H1 (cell line): ENCODE measurements around the gene ADD1. TPM values are rescaled to one million over a fixed set of nuclear protein-coding genes. Genes with fewer than 3 reads are reported as not detected.

ENCODE experiments used
- CTCF ChIA-PET: fragments of 300-600 bp; sonication (Branson Sonifier 250); formaldehyde crosslinking; loops from one replicate; lab custom pipeline; 2021; ENCODE audit not compliant: partially characterized antibody; lab: Charles Lee
- POLR2A ChIA-PET: fragments of 300-600 bp; sonication (Branson Sonifier 250); formaldehyde crosslinking; loops from one replicate; lab custom pipeline; 2021; ENCODE audit warnings: inconsistent platforms; ENCODE audit not compliant: partially characterized antibody; lab: Charles Lee
- DNase-seq, 2 experiments: peaks; one replicate each; pipeline versions ENCODE4 v3.0.0 to v3.0.0-alpha.2; 2010 to 2022; ENCODE audit warnings: low spot score in 2 of 2, low read depth in 1 of 2, mixed read lengths in 1 of 2
- FAIRE-seq: peaks from 2 replicates; lab custom pipeline; 2011; peaks lifted over from hg19 to GRCh38; lab: Jason Lieb, UNC
- H2AFZ ChIP-seq: 2 replicates; pipeline ENCODE4 v1.8.1; 2012; ENCODE audit warnings: low read length, inconsistent platforms
- H2AK5ac ChIP-seq: 2 replicates; pipeline ENCODE4 v1.6.1; 2013; ENCODE audit warnings: low read depth, low read length
- H2BK120ac ChIP-seq: replicated peaks from 2 replicates; pipeline ENCODE3; 2013; ENCODE audit warnings: low read depth, low read length, inconsistent platforms
- H2BK12ac ChIP-seq: 2 replicates; pipeline ENCODE4 v1.6.1; 2013; ENCODE audit warnings: low read depth, low read length
- H2BK15ac ChIP-seq: 2 replicates; pipeline ENCODE4 v1.6.1; 2013; ENCODE audit warnings: low read length
- H2BK20ac ChIP-seq: 2 replicates; pipeline ENCODE4 v1.6.1; 2013; ENCODE audit warnings: low read length
- H2BK5ac ChIP-seq: 2 replicates; pipeline ENCODE4 v1.6.1; 2013; ENCODE audit warnings: low read depth, low read length
- H3K14ac ChIP-seq: 2 replicates; pipeline ENCODE4 v1.6.1; 2013; ENCODE audit warnings: inconsistent platforms; ENCODE audit not compliant: insufficient read length
- H3K18ac ChIP-seq: 2 replicates; pipeline ENCODE4 v1.6.1; 2013; ENCODE audit warnings: low read length; ENCODE audit errors: extremely low read depth
- H3K23ac ChIP-seq: 2 replicates; pipeline ENCODE4 v1.6.1; 2013; ENCODE audit warnings: inconsistent platforms; ENCODE audit not compliant: insufficient read length
- H3K23me2 ChIP-seq: 2 replicates; pipeline ENCODE4 v1.6.1; 2013; ENCODE audit warnings: low read depth, low read length
- H3K27ac ChIP-seq: 2 replicates; pipeline ENCODE4 v1.6.1; 2011; ENCODE audit warnings: low read depth, low read length, inconsistent platforms
- H3K27me3 ChIP-seq, 4 experiments: replicated peaks in 1 of 4; 1 replicate in 1 of 4; 2 replicates in 3 of 4; pipeline versions ENCODE4 v1.6.1 to v1.8.1; 2011 to 2013; ENCODE audit warnings: low read length in 3 of 4, mild to moderate bottlenecking in 3 of 4, inconsistent platforms in 2 of 4, mixed read lengths in 2 of 4, moderate library complexity in 1 of 4; ENCODE audit not compliant: control insufficient read depth in 3 of 4, insufficient read depth in 3 of 4; ENCODE audit errors: extremely low read depth in 1 of 4
- H3K36me3 ChIP-seq, 4 experiments: 2 replicates each; pipeline versions ENCODE4 v1.6.1 to v1.8.1; 2011 to 2013; ENCODE audit warnings: mild to moderate bottlenecking in 4 of 4, low read length in 3 of 4, moderate library complexity in 2 of 4, control low read depth in 1 of 4, inconsistent platforms in 1 of 4; ENCODE audit not compliant: insufficient read depth in 4 of 4, control insufficient read depth in 2 of 4
- H3K4ac ChIP-seq: replicated peaks from 2 replicates; pipeline ENCODE3; 2013; ENCODE audit warnings: low read length, low read depth, mixed read lengths, inconsistent platforms; ENCODE audit not compliant: insufficient read length
- H3K4me1 ChIP-seq, 4 experiments: replicated peaks in 1 of 4; 1 replicate in 1 of 4; 2 replicates in 3 of 4; pipeline versions ENCODE4 v1.6.1 to v1.8.1; 2011 to 2013; ENCODE audit warnings: low read length in 3 of 4, inconsistent platforms in 2 of 4, mixed read lengths in 1 of 4; ENCODE audit not compliant: insufficient read depth in 4 of 4, control insufficient read depth in 3 of 4
- H3K4me2 ChIP-seq, 2 experiments: 2 replicates each; pipeline versions ENCODE4 v1.6.1 to v1.8.1; 2011 to 2013; ENCODE audit warnings: low read depth in 2 of 2, low read length in 2 of 2, control low read depth in 1 of 2, inconsistent platforms in 1 of 2, mild to moderate bottlenecking in 1 of 2; ENCODE audit not compliant: insufficient read depth in 1 of 2
- H3K4me3 ChIP-seq, 4 experiments: fragments of 200-600, 300-600 bp in 1 of 4; sonication (generic), shearing (Covaris generic), sonication (Bioruptor Twin) in 1 of 4; 2 replicates each; pipeline versions ENCODE4 v1.5.1 to v1.8.1; 2011 to 2016; ENCODE audit warnings: low read length in 4 of 4, low read depth in 3 of 4, control low read depth in 2 of 4, inconsistent platforms in 2 of 4, mild to moderate bottlenecking in 2 of 4, mixed read lengths in 1 of 4, moderate library complexity in 1 of 4; ENCODE audit not compliant: insufficient read depth in 2 of 4; ENCODE audit errors: extremely low read depth in 1 of 4
- H3K56ac ChIP-seq: replicated peaks from 2 replicates; pipeline ENCODE3; 2013; ENCODE audit warnings: low read depth, mild to moderate bottlenecking, mixed read lengths, low read length, inconsistent platforms; ENCODE audit not compliant: insufficient read length
- H3K79me1 ChIP-seq: 2 replicates; pipeline ENCODE4 v1.6.1; 2013; ENCODE audit warnings: low read depth, low read length, control low read depth
- H3K79me2 ChIP-seq, 2 experiments: 2 replicates each; pipeline versions ENCODE4 v1.6.1 to v1.8.1; 2012 to 2013; ENCODE audit warnings: low read length in 2 of 2, mild to moderate bottlenecking in 2 of 2, inconsistent platforms in 1 of 2; ENCODE audit not compliant: insufficient read depth in 2 of 2, control insufficient read depth in 1 of 2
- H3K9ac ChIP-seq, 4 experiments: replicated peaks in 1 of 4; 1 replicate in 1 of 4; 2 replicates in 3 of 4; pipeline versions ENCODE4 v1.6.1 to v1.8.1; 2011 to 2013; ENCODE audit warnings: low read depth in 3 of 4, low read length in 3 of 4, control low read depth in 2 of 4, mild to moderate bottlenecking in 2 of 4, moderate library complexity in 2 of 4, inconsistent platforms in 1 of 4; ENCODE audit errors: extremely low read depth in 1 of 4
- H3K9me3 ChIP-seq, 2 experiments: 2 replicates each; pipeline versions ENCODE4 v1.6.1 to v1.8.1; 2012 to 2013; ENCODE audit warnings: mild to moderate bottlenecking in 2 of 2, moderate library complexity in 2 of 2, control low read depth in 1 of 2, inconsistent platforms in 1 of 2, low read depth in 1 of 2, low read length in 1 of 2, mixed read lengths in 1 of 2; ENCODE audit not compliant: insufficient read depth in 2 of 2
- H4K20me1 ChIP-seq, 2 experiments: replicated peaks in 1 of 2; 2 replicates each; pipeline versions ENCODE3 to v1.8.1; 2011 to 2013; ENCODE audit warnings: inconsistent platforms in 2 of 2, low read length in 2 of 2, mild to moderate bottlenecking in 1 of 2; ENCODE audit not compliant: insufficient read depth in 2 of 2, control insufficient read depth in 1 of 2
- H4K5ac ChIP-seq: 2 replicates; pipeline ENCODE4 v1.6.1; 2013; ENCODE audit warnings: low read length, low read depth, mixed read lengths, inconsistent platforms; ENCODE audit not compliant: insufficient read length
- H4K8ac ChIP-seq: 2 replicates; pipeline ENCODE4 v1.8.0; 2013; ENCODE audit warnings: mild to moderate bottlenecking, moderate library complexity, low read length, inconsistent platforms; ENCODE audit not compliant: insufficient read depth; ENCODE audit errors: extremely low read depth
- H4K91ac ChIP-seq: replicated peaks from 2 replicates; pipeline ENCODE3; 2013; ENCODE audit warnings: low read length, mixed read lengths, inconsistent platforms; ENCODE audit not compliant: insufficient read length
- GABPA ChIP-seq: IDR thresholded peaks from 2 replicates; pipeline ENCODE4 v1.6.1; 2011; ENCODE audit warnings: mild to moderate bottlenecking, low read length, moderate library complexity, borderline replicate concordance; ENCODE audit not compliant: insufficient read depth
- KDM5A ChIP-seq: fragments of 200-600 bp; IDR thresholded peaks from 2 replicates; pipeline ENCODE4 v1.7.1; 2012; ENCODE audit warnings: mild to moderate bottlenecking, low read length, inconsistent platforms, mixed read lengths
- MAFK ChIP-seq: IDR thresholded peaks from 2 replicates; pipeline ENCODE4 v1.6.1; 2012; ENCODE audit warnings: low read depth, mild to moderate bottlenecking, improper control_type of control experiment, low read length
- PHF8 ChIP-seq: fragments of 200-600 bp; sonication (generic); conservative IDR thresholded peaks from 2 replicates; pipeline ENCODE4 v1.7.1; 2012; ENCODE audit warnings: low read depth, mild to moderate bottlenecking, inconsistent platforms, low read length, moderate library complexity
- POLR2A ChIP-seq, 2 experiments: IDR thresholded peaks; 1 replicate in 1 of 2; 2 replicates in 1 of 2; pipeline ENCODE4 v1.6.1; 2011; ENCODE audit warnings: low read depth in 2 of 2, low read length in 2 of 2, mild to moderate bottlenecking in 2 of 2; ENCODE audit errors: control extremely low read depth in 1 of 2
- RBBP5 ChIP-seq: IDR thresholded peaks from 2 replicates; pipeline ENCODE4 v1.7.1; 2012; ENCODE audit warnings: low read depth, mild to moderate bottlenecking, inconsistent platforms, low read length, moderate library complexity, borderline replicate concordance
- SRF ChIP-seq: IDR thresholded peaks from 2 replicates; pipeline ENCODE4 v1.6.1; 2011; ENCODE audit warnings: mild to moderate bottlenecking, low read depth, low read length, moderate library complexity
- WGBS, 2 experiments: shearing (Covaris generic) in 1 of 2; methylation state at CpG; one replicate each; pipeline versions ENCODE4 v1.1.6 to v1.1.7; 2013 to 2015; ENCODE audit warnings: low lambda C conversion rate in 2 of 2, mixed read lengths in 2 of 2, inconsistent platforms in 1 of 2, low coverage in 1 of 2, missing lambda C conversion rate in 1 of 2; ENCODE audit not compliant: insufficient replicate concordance in 2 of 2, insufficient coverage in 1 of 2, insufficient read length in 1 of 2; ENCODE audit errors: extremely low coverage in 1 of 2, missing lambda C conversion rate in 1 of 2; 5-methylcytosine and 5-hydroxymethylcytosine counted together
- polyA plus RNA-seq, 7 experiments: library from polyadenylated mRNA; depleted of rRNA in 3 of 7; stranded (reverse) in 5 of 7; unstranded in 2 of 7; fragments of >200 nt in 5 of 7; fragments of 200-250 nt in 2 of 7; gene quantifications; 1 replicate in 5 of 7; 2 replicates in 1 of 7; 4 replicates in 1 of 7; pipeline versions ENCODE4 v1.2.1 to v1.2.3, GENCODE V29; 2011 to 2013; ENCODE audit warnings: missing spikeins in 2 of 7, mixed read lengths in 2 of 7
- total RNA-seq: library from RNA; stranded (reverse); fragmentation: NEBNext Ultra II Directional; extraction: Animal tissue kit (Norgen Biotek cat#: 25700); gene quantifications from 2 replicates; pipeline ENCODE4 v1.2.1, GENCODE V29; 2021

Gene ADD1
- total and polyA plus RNA-seq, 2 of the 8 experiments (the other 6 are each of a cell fraction or from before 2014, with no cell fraction given): 113 to 143 TPM

- Histone ChIP-seq H3K56ac (no peak overlapping the region), H2BK120ac (no peak overlapping the region), H3K36me3 (no peaks in the 10 kb centered on the region), H3K14ac (no peak overlapping the region), H3K4ac (no peak overlapping the region), H3K4me3 (no peak overlapping the region), H4K91ac (no peak overlapping the region), H3K79me1 (peaks cover 7% of the 10 kb centered on the region; the same call in 1 of the 2 replicates), H3K27ac (no peak overlapping the region), H3K4me1 (peaks cover 0 to 5% (median under 1%) of the 10 kb centered on the region in 4 experiments; a peak in 4 of 7 replicates), H2AK5ac (no peak overlapping the region), H4K5ac (no peak overlapping the region), H3K23me2 (peaks cover 8% of the 10 kb centered on the region), H3K27me3 (no peaks in the 10 kb centered on the region), H3K79me2 (peaks cover 14 to 71% of the 10 kb centered on the region in 2 experiments), H2BK12ac (no peak overlapping the region), H2BK15ac (no peak overlapping the region), H3K23ac (no peak overlapping the region), H2BK20ac (no peak overlapping the region), H3K4me2 (no peak overlapping the region), H3K9ac (no peak overlapping the region), H2AFZ (no peak overlapping the region), H4K8ac (no peak overlapping the region), H2BK5ac (no peak overlapping the region), H3K18ac (no peak overlapping the region), H3K9me3 (no peaks in the 10 kb centered on the region), H4K20me1 (peaks cover 3 to 7% of the 10 kb centered on the region in 2 experiments)
- POLR2A ChIA-PET: interaction anchor here (0.7 kb wide), 1 partner anchor 83 kb away, joined by 3 read pairs; no protein-coding TSS in a partner anchor
- FAIRE-seq: no peak
- WGBS, 2 experiments: 97% methylated on average over 11 of the region's 11 CpGs; no CpG with 5 or more reads in 1 of the 2 experiments
- DNase-seq: peak in 1 of 2 experiments; percentile 27
- TF ChIP-seq KDM5A (no peak), RBBP5 (no peak), PHF8 (no peak), SRF (no peak), MAFK (no peak), POLR2A (IDR thresholded peaks at IDR 0.05; ENCODE audit: control extremely low read depth in 1 of 2, low read depth in 2 of 2, low read length in 2 of 2) (no peak), GABPA (no peak)
- CTCF ChIA-PET: interaction anchor here (0.6 to 1.9 kb wide), 3 partner anchors 11 to 107 kb away, joined by 3 to 6 read pairs (median 3); no protein-coding TSS in a partner anchor
Observed at GRCh38 chr4:2847302-2847871, 3.7 kb downstream of the ADD1 start.
